OCI-LY3 (cell line): ENCODE measurements around the gene WFS1.

Experiments
- H2AFZ ChIP-seq: fragments of 200-600, 300-600 bp; shearing (Covaris generic); 2 replicates; pipeline ENCODE4 v1.6.0; 2014; ENCODE audit warnings: antibody characterized with exemption, low read depth, low read length
- H3K27ac ChIP-seq: fragments of 200-600, 300-600 bp; sonication (generic); 2 replicates; pipeline ENCODE4 v1.5.1; 2014; ENCODE audit warnings: mild to moderate bottlenecking, low read length, moderate library complexity, mixed read lengths
- H3K27me3 ChIP-seq: fragments of 200-600, 300-600 bp; sonication (generic); 2 replicates; pipeline ENCODE4 v1.6.1; 2014; ENCODE audit warnings: low read depth, low read length, mixed read lengths
- H3K36me3 ChIP-seq: fragments of 200-600, 300-600 bp; sonication (generic); replicated peaks from 2 replicates; pipeline ENCODE3; 2014; ENCODE audit warnings: low read depth, low read length, mixed read lengths
- H3K4me1 ChIP-seq: fragments of 300-600, 200-600 bp; sonication (generic); 2 replicates; pipeline ENCODE4 v1.6.1; 2014; ENCODE audit warnings: low read length, mixed read lengths
- H3K4me2 ChIP-seq: fragments of 200-600, 300-600 bp; sonication (generic); 2 replicates; pipeline ENCODE4 v1.6.1; 2014; ENCODE audit warnings: low read length, mixed read lengths
- H3K4me3 ChIP-seq: fragments of 300-600, 200-600 bp; sonication (generic); 2 replicates; pipeline ENCODE4 v1.5.1; 2014; ENCODE audit warnings: antibody characterized with exemption, mild to moderate bottlenecking, low read length, moderate library complexity
- H3K79me2 ChIP-seq: fragments of 300-600, 200-600 bp; shearing (Covaris generic); 2 replicates; pipeline ENCODE4 v1.6.1; 2014; ENCODE audit warnings: mild to moderate bottlenecking, low read length, mixed read lengths
- H3K9ac ChIP-seq: fragments of 300-600, 200-600 bp; shearing (Covaris generic); 2 replicates; pipeline ENCODE4 v1.6.0; 2014; ENCODE audit warnings: mild to moderate bottlenecking, low read length, moderate library complexity
- H3K9me3 ChIP-seq: fragments of 200-600, 300-600 bp; shearing (Covaris generic); 2 replicates; pipeline ENCODE4 v1.6.1; 2014; ENCODE audit warnings: low read length, mixed read lengths; ENCODE audit not compliant: insufficient read depth
- H4K20me1 ChIP-seq: fragments of 200-600, 300-600 bp; sonication (generic); 2 replicates; pipeline ENCODE4 v1.6.1; 2016; ENCODE audit warnings: low read length, mixed read lengths; ENCODE audit not compliant: insufficient read depth
- EZH2phosphoT487 ChIP-seq: fragments of 200-600 bp; shearing (Covaris generic); IDR thresholded peaks from 2 replicates; pipeline ENCODE4 v1.6.1; 2018; ENCODE audit warnings: antibody characterized with exemption, mixed run types, low read depth
- TF ChIP-seq, protein P1 (sequence below): fragments of 200-600, 300-600 bp; sonication (generic); IDR thresholded peaks from 2 replicates; pipeline ENCODE4 v1.5.1; 2014; ENCODE audit warnings: antibody characterized with exemption, low read length, low read depth

Gene WFS1

DNA sequence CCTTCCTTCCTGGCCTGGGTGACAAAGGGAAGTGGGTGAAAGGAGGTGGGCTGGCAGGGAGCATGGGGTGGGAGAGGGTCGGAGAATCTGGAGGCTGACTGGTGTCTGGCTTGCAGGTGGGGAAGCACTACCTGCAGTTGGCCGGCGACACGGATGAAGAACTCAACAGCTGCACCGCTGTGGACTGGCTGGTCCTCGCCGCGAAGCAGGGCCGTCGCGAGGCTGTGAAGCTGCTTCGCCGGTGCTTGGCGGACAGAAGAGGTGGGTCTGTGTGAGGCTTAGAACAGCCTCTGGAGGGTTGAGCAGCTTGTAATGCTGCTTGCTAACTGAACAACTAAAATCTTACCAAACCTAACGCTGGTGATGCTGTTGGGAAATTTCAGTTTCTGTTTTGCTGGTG, 19.2 kb downstream of the WFS1 start:
- Histone ChIP-seq H3K9me3 (no peaks in the 10 kb centered on the region), H3K27ac (no peak overlapping the region), H3K4me2 (no peak overlapping the region), H4K20me1 (no peaks in the 10 kb centered on the region), H3K4me1 (no peaks in the 10 kb centered on the region), H3K36me3 (no peaks in the 10 kb centered on the region), H3K27me3 (no peaks in the 10 kb centered on the region), H3K9ac (no peak overlapping the region), H2AFZ (no peak overlapping the region), H3K79me2 (no peaks in the 10 kb centered on the region), H3K4me3 (no peak overlapping the region)
- TF ChIP-seq, protein P1, sequence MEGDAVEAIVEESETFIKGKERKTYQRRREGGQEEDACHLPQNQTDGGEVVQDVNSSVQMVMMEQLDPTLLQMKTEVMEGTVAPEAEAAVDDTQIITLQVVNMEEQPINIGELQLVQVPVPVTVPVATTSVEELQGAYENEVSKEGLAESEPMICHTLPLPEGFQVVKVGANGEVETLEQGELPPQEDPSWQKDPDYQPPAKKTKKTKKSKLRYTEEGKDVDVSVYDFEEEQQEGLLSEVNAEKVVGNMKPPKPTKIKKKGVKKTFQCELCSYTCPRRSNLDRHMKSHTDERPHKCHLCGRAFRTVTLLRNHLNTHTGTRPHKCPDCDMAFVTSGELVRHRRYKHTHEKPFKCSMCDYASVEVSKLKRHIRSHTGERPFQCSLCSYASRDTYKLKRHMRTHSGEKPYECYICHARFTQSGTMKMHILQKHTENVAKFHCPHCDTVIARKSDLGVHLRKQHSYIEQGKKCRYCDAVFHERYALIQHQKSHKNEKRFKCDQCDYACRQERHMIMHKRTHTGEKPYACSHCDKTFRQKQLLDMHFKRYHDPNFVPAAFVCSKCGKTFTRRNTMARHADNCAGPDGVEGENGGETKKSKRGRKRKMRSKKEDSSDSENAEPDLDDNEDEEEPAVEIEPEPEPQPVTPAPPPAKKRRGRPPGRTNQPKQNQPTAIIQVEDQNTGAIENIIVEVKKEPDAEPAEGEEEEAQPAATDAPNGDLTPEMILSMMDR: no peak
- TF ChIP-seq EZH2phosphoT487: no peak

DNA sequence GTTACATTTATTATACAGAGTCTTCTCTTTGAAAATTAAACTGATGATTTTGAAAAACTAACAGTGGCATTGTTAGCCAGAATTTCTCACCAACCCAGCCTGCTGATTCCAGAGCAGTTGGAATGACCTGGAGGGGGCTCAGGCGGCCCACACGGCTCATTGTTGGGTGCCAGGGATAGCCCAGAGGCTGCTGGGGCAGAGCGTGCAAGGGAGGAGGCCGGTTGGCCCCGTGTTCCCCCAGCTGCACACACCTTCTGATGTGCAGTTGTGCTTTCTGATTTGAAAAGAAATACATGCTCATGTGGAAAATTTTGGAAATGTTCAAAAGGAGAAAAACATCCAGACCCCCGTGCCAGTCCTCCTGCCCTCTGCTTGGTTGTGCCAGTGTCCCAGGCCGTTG, 20.6 kb downstream of the WFS1 start:
- no peak overlapping the region for H3K9ac ChIP-seq
- no peak overlapping the region for H3K4me2 ChIP-seq
- no peaks in the 10 kb centered on the region for H3K9me3 ChIP-seq
- H2AFZ ChIP-seq: no peak overlapping the region
- H3K79me2 ChIP-seq: no peaks in the 10 kb centered on the region
- H3K27ac ChIP-seq: no peak overlapping the region
- no peaks in the 10 kb centered on the region for H3K27me3 ChIP-seq
- H3K4me1 ChIP-seq: no peaks in the 10 kb centered on the region
- H3K4me3 ChIP-seq: no peak overlapping the region
- no peaks in the 10 kb centered on the region for H4K20me1 ChIP-seq
- no peaks in the 10 kb centered on the region for H3K36me3 ChIP-seq
- TF ChIP-seq, protein P1: no peak
- no peak for TF ChIP-seq EZH2phosphoT487

DNA sequence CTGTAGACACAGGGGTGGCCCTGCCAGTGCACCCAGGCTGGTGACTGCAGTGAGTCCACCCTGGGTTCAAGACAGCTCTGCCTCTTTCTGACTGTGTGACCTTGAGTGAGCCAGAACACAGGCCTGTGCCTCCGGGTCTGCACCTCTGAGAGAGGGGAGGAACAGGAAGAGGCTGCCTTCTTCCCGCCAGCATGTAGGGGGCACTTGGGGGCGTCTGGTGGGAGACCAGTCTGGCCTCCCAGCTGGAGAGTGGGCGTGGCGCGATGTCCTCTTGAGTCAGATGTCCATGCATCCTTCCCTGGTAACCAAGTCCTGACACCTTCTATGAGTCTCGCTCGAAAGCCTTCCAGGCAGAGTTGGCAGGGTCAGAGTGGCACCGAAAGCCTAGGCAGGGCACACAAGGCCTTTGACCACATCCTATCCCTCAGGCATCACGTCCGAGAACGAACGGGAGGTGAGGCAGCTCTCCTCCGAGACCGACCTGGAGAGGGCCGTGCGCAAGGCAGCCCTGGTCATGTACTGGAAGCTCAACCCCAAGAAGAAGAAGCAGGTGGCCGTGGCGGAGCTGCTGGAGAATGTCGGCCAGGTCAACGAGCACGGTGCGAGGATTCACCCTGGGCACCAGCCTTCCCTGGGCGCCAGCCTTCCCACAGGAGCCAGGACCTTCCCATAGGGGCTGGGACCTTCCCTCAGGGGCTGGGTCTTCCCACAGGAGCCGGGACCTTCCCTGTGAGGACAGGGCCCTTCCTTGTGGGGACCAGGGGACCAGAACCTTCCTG, 21.3 kb downstream of the WFS1 start:
- Histone ChIP-seq H3K27ac (no peak overlapping the region), H2AFZ (no peak overlapping the region), H3K9me3 (no peaks in the 10 kb centered on the region), H3K36me3 (no peaks in the 10 kb centered on the region), H3K4me2 (no peak overlapping the region), H3K4me1 (no peaks in the 10 kb centered on the region), H4K20me1 (no peaks in the 10 kb centered on the region), H3K4me3 (no peak overlapping the region), H3K9ac (no peak overlapping the region), H3K79me2 (no peaks in the 10 kb centered on the region), H3K27me3 (no peaks in the 10 kb centered on the region)
- TF ChIP-seq, protein P1: no peak
- no peak for TF ChIP-seq EZH2phosphoT487

DNA sequence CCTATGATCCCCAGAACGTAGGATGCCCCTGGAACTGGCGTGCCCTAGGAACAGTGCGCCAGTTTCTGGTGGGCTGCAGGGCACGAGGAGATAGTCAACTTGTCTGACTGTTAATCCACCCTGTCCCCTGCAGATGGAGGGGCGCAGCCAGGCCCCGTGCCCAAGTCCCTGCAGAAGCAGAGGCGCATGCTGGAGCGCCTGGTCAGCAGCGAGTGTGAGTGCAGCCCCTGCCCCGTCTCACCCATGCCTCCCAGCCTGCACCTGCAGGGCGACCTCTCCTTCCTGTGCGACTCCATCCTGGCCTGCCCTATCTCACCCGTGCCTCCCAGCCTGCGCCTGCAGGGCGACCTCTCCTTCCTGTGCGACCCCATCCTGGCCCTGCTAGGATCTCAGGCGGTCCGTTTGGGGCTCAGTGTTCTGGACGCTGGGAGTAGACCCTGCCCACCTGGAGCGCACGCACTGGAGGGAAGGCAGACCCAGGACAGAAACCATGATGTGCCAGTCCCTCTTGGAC, 22.2 kb downstream of the WFS1 start:
- Histone ChIP-seq H4K20me1 (no peaks in the 10 kb centered on the region), H3K4me3 (no peak overlapping the region), H3K9me3 (no peaks in the 10 kb centered on the region), H3K36me3 (no peaks in the 10 kb centered on the region), H3K4me1 (no peaks in the 10 kb centered on the region), H3K79me2 (no peaks in the 10 kb centered on the region), H3K27me3 (no peaks in the 10 kb centered on the region), H3K9ac (no peak overlapping the region), H2AFZ (no peak overlapping the region), H3K27ac (no peak overlapping the region), H3K4me2 (no peak overlapping the region)
- TF ChIP-seq EZH2phosphoT487: no peak
- TF ChIP-seq, protein P1: no peak
